ENCODE data around the gene ZBTB42.

DNA sequence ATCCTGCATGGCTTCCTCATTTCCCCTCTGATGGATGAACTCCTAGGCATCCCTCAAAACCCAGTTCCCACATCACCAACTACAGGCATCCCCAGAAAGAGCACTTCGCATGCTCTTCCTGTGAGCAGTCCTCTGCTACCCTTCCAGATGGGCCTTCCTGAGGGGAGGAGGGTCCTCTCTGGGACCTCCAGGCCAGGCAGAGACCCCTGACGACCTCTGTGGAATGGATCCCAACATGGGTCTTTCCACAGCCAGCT lies 7.3 kb upstream of the ZBTB42 start:
- TF ChIP-seq GATA2 (IDR thresholded peaks at IDR 0.05; ENCODE audit: low read depth, low read length) (no peak), GATA3 (IDR thresholded peaks at IDR 0.05; ENCODE audit: low read depth, low read length) (no peak)
